CD4-positive, alpha-beta T cell (primary cell): ENCODE data around the gene NPAS3. TPM values are rescaled to one million over a fixed set of nuclear protein-coding genes. Genes with fewer than 3 reads are reported as not detected.

Experiments
- ATAC-seq: fragments of 200-7000 bp; cut with Tn5 transposase; one replicate; pipeline ENCODE4 v1.10.0; 2022; ENCODE audit warnings: mild to moderate bottlenecking; ENCODE audit not compliant: poor library complexity
- CTCF ChIA-PET: fragments of 350-600 bp; sonication (Branson Sonifier 250); formaldehyde crosslinking; loops from one replicate; lab custom pipeline; 2021; ENCODE audit warnings: antibody characterized with exemption, inconsistent platforms; lab: Charles Lee
- POLR2A ChIA-PET: fragments of 350-600 bp; sonication (Branson Sonifier 250); formaldehyde crosslinking; loops from one replicate; lab custom pipeline; 2021; ENCODE audit warnings: antibody characterized with exemption, inconsistent platforms; lab: Charles Lee
- DNase-seq, 14 experiments: peaks; one replicate each; pipeline ENCODE4 v3.0.0-alpha.2; 2013 to 2020; ENCODE audit warnings: mixed read lengths in 2 of 14
- H3K27ac ChIP-seq, 2 donors: one replicate each; pipeline versions ENCODE4 v1.5.1 to v1.7.0; 2013; ENCODE audit warnings: low read length in 2 of 2, low read depth in 1 of 2, mild to moderate bottlenecking in 1 of 2
- H3K27me3 ChIP-seq, 2 experiments: 1 replicate in 1 of 2; 2 replicates in 1 of 2; pipeline versions ENCODE4 v1.6.1 to v1.7.0; 2013; ENCODE audit warnings: low read length in 2 of 2, control low read depth in 1 of 2, mild to moderate bottlenecking in 1 of 2, moderate library complexity in 1 of 2; ENCODE audit not compliant: insufficient read depth in 2 of 2, control insufficient read depth in 1 of 2
- H3K36me3 ChIP-seq: one replicate; pipeline ENCODE4 v1.6.1; 2013; ENCODE audit warnings: low read length, control low read depth; ENCODE audit not compliant: insufficient read depth
- H3K4me1 ChIP-seq: one replicate; pipeline ENCODE4 v1.6.1; 2013; ENCODE audit warnings: low read length, control low read depth; ENCODE audit not compliant: insufficient read depth
- H3K4me3 ChIP-seq: one replicate; pipeline ENCODE4 v1.5.1; 2013; ENCODE audit warnings: mild to moderate bottlenecking, low read length, moderate library complexity
- H3K9me3 ChIP-seq, 2 experiments: 1 replicate in 1 of 2; 2 replicates in 1 of 2; pipeline versions ENCODE4 v1.6.1 to v1.7.0; 2013; ENCODE audit warnings: low read length in 2 of 2, mild to moderate bottlenecking in 2 of 2, control low read depth in 1 of 2, moderate library complexity in 1 of 2; ENCODE audit not compliant: control insufficient read depth in 1 of 2, insufficient read depth in 1 of 2
- H3K27ac Mint-ChIP-seq: one replicate; pipeline ENCODE4 v1.8.0; 2020; ENCODE audit warnings: mixed read lengths
- H3K27me3 Mint-ChIP-seq: one replicate; pipeline ENCODE4 v1.8.0; 2021; ENCODE audit warnings: mixed read lengths
- H3K36me3 Mint-ChIP-seq: one replicate; pipeline ENCODE4 v1.8.0; 2021; ENCODE audit warnings: low read depth, mixed read lengths
- H3K4me1 Mint-ChIP-seq: one replicate; pipeline ENCODE4 v1.8.0; 2021; ENCODE audit warnings: low read depth, mixed read lengths
- H3K4me3 Mint-ChIP-seq: one replicate; pipeline ENCODE4 v1.8.0; 2020; ENCODE audit warnings: mild to moderate bottlenecking, mixed read lengths
- H3K9me3 Mint-ChIP-seq: one replicate; pipeline ENCODE4 v1.8.0; 2020; ENCODE audit warnings: mixed read lengths
- intact Hi-C, 2 experiments: fragments of 100-400 bp; cut with DNase I in 1 of 2; cut with micrococcal nuclease in 1 of 2; formaldehyde crosslinking; loops; one replicate each; pipeline versions ENCODE4 v1.15.1 to v1.9.0; 2023 to 2025; cut with DNase I, micrococcal nuclease
- total RNA-seq, 174 experiments: library from RNA in 2 of 174; stranded (reverse) in 2 of 174; gene quantifications; one replicate each; pipeline ENCODE4 v1.2.3 and lab custom pipeline; 2021 to 2026
- TF ChIP-seq, protein P1 (sequence below): fragments of 200-600 bp; IDR thresholded peaks from one replicate; pipeline ENCODE4 v1.8.0; 2022; ENCODE audit warnings: antibody characterized with exemption, mild to moderate bottlenecking

NPAS3 gene
- total RNA-seq, 2 experiments from 2014 or later: not detected

GRCh38 chr14:33668066-33668465, 729.4 kb downstream of the NPAS3 start:
- no peaks in the 10 kb centered on the region for H3K36me3 ChIP-seq
- DNase-seq (no peak), ATAC-seq (no peak)
- H3K9me3 Mint-ChIP-seq: peaks cover 3% of the 10 kb centered on the region
- POLR2A ChIA-PET: no interaction called here
- CTCF ChIA-PET: no interaction called here
- H3K4me1 ChIP-seq: no peaks in the 10 kb centered on the region
- no peaks in the 10 kb centered on the region for H3K27me3 Mint-ChIP-seq
- intact Hi-C loops: no loop called here
- TF ChIP-seq, protein P1, sequence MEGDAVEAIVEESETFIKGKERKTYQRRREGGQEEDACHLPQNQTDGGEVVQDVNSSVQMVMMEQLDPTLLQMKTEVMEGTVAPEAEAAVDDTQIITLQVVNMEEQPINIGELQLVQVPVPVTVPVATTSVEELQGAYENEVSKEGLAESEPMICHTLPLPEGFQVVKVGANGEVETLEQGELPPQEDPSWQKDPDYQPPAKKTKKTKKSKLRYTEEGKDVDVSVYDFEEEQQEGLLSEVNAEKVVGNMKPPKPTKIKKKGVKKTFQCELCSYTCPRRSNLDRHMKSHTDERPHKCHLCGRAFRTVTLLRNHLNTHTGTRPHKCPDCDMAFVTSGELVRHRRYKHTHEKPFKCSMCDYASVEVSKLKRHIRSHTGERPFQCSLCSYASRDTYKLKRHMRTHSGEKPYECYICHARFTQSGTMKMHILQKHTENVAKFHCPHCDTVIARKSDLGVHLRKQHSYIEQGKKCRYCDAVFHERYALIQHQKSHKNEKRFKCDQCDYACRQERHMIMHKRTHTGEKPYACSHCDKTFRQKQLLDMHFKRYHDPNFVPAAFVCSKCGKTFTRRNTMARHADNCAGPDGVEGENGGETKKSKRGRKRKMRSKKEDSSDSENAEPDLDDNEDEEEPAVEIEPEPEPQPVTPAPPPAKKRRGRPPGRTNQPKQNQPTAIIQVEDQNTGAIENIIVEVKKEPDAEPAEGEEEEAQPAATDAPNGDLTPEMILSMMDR: no peak
- H3K27ac Mint-ChIP-seq: no peak overlapping the region
- H3K4me3 Mint-ChIP-seq: no peak overlapping the region
- no peak overlapping the region for H3K4me3 ChIP-seq
- H3K27me3 ChIP-seq: no peaks in the 10 kb centered on the region
- H3K27ac ChIP-seq: no peak overlapping the region
- H3K9me3 ChIP-seq: peaks cover 0 to 3% of the 10 kb centered on the region in 2 experiments
- H3K36me3 Mint-ChIP-seq: no peaks in the 10 kb centered on the region
- no peaks in the 10 kb centered on the region for H3K4me1 Mint-ChIP-seq

DNA sequence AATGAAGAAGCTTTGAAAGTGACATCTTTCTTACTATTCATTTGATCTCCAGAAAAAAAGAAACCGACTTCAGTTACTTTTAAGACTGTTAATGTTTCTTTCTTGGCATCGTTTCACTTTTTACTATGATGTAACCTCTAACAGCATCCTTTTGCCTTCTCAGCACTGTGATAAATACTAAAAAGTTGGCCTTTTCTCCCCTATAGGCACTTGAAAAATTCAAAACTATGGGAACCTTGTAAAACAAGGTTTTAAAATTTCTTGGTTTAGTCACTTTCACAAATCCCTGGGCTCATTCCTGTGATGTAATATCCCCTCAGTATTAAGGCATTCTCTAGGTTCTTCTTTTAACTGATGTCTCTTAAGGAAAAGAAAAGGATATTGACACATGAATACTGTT, 730.4 kb downstream of the NPAS3 start:
- ATAC-seq (no peak), DNase-seq (no peak)
- no peaks in the 10 kb centered on the region for H3K4me1 Mint-ChIP-seq
- TF ChIP-seq, protein P1: no peak
- no peaks in the 10 kb centered on the region for H3K27me3 ChIP-seq
- ChIA-PET POLR2A (no interaction called here), CTCF (no interaction called here)
- no peaks in the 10 kb centered on the region for H3K9me3 Mint-ChIP-seq
- no peak overlapping the region for H3K27ac Mint-ChIP-seq
- no peak overlapping the region for H3K4me3 Mint-ChIP-seq
- H3K4me3 ChIP-seq: no peak overlapping the region
- intact Hi-C loops: no loop called here
- H3K4me1 ChIP-seq: no peaks in the 10 kb centered on the region
- no peaks in the 10 kb centered on the region for H3K27me3 Mint-ChIP-seq
- peaks cover 0 to 3% of the 10 kb centered on the region in 2 experiments for H3K9me3 ChIP-seq
- no peak overlapping the region for H3K27ac ChIP-seq
- H3K36me3 ChIP-seq: no peaks in the 10 kb centered on the region
- no peaks in the 10 kb centered on the region for H3K36me3 Mint-ChIP-seq

DNA sequence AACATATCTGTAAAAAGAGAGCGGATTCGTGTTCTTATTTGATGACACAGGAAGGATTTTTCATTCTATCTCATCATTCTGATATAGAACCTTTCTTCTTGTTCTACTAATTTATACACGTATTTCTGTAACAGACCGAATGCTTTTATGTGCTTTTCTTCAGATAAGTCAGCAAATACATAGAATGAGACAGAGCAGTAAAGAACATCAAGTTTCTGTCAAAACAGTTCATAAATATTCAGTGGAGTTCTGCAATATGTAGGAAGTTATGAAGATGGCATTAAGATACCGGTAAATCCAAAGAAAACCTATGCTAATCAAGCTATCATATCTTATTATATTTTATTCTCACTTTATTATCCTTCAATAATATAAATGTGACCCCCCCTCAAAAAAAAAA, 731.6 kb downstream of the NPAS3 start:
- no peak for ATAC-seq
- ChIA-PET CTCF (no interaction called here), POLR2A (no interaction called here)
- TF ChIP-seq, protein P1: no peak
- Histone ChIP-seq H3K4me3 (no peak overlapping the region), H3K4me1 (no peaks in the 10 kb centered on the region), H3K27ac (no peak overlapping the region), H3K36me3 (no peaks in the 10 kb centered on the region), H3K9me3 (peaks cover 0 to 3% of the 10 kb centered on the region in 2 experiments), H3K27me3 (no peaks in the 10 kb centered on the region)
- Mint-ChIP-seq H3K4me1 (no peaks in the 10 kb centered on the region), H3K36me3 (no peaks in the 10 kb centered on the region), H3K27me3 (no peaks in the 10 kb centered on the region), H3K4me3 (no peak overlapping the region), H3K27ac (no peak overlapping the region), H3K9me3 (no peaks in the 10 kb centered on the region)
- intact Hi-C loops: no loop called here
- no peak for DNase-seq
